Epithelial cell of esophagus (primary cell): ENCODE results near the gene TMEM41A.
A peak's percentile ranks its signal among the peaks of the same experiment; 100 is the strongest.

Experiments used
- DNase-seq: peaks from one replicate; pipeline ENCODE4 v3.0.0; 2010; ENCODE audit warnings: low read depth
- H3K4me3 ChIP-seq: 2 replicates; pipeline ENCODE4 v1.5.1; 2011; ENCODE audit warnings: mild to moderate bottlenecking, low read length, control low read depth
- TF ChIP-seq, protein P1 (sequence below): IDR thresholded peaks from 2 replicates; pipeline ENCODE4 v1.5.1; 2011; ENCODE audit warnings: low read depth, mild to moderate bottlenecking, low read length, control low read depth, inconsistent platforms; ENCODE audit not compliant: insufficient read depth; ENCODE audit errors: missing control alignments

The TMEM41A gene

DNA sequence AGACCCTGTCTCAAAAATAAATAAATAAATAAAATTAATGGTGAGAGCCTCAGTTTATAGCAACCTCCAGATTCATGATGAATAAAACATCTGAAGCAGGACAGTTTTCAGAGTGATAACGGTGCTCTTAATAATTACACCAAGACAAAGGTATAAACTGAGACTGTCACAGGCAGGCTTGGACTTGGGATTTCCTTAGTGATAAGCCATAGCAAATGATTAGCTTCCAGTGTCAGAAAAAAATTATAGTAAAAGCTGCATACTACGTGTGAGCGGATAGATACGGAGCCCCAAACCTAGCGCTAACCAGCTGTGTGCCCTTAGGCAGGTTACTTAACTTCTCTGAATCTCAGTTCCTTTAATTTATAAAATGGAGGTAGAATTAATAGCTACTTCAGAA, 32.0 kb upstream of the TMEM41A start:
- DNase-seq: no peak
- no peak overlapping the region for H3K4me3 ChIP-seq
- TF ChIP-seq, protein P1, sequence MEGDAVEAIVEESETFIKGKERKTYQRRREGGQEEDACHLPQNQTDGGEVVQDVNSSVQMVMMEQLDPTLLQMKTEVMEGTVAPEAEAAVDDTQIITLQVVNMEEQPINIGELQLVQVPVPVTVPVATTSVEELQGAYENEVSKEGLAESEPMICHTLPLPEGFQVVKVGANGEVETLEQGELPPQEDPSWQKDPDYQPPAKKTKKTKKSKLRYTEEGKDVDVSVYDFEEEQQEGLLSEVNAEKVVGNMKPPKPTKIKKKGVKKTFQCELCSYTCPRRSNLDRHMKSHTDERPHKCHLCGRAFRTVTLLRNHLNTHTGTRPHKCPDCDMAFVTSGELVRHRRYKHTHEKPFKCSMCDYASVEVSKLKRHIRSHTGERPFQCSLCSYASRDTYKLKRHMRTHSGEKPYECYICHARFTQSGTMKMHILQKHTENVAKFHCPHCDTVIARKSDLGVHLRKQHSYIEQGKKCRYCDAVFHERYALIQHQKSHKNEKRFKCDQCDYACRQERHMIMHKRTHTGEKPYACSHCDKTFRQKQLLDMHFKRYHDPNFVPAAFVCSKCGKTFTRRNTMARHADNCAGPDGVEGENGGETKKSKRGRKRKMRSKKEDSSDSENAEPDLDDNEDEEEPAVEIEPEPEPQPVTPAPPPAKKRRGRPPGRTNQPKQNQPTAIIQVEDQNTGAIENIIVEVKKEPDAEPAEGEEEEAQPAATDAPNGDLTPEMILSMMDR: no peak

DNA sequence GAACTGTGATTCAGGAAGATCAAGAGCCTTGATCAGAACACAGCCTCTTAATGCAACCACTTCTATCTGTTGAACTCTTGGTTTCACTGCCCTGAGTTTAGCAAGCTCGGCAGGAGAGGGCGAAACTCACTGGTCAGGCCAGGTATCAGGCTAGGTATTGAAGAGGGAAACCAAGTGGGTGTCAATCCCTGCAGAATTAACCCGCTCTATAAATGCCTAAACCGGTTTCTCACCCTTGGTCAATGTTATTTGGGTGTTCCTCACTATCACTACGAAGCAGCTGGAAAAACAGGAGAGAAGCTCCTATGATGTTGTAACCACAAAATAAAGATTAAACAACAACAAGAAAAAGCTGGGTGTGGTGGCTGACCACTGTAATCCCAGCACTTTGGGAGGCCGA, 29.7 kb upstream of the TMEM41A start:
- TF ChIP-seq, protein P1: no peak
- no peak overlapping the region for H3K4me3 ChIP-seq
- peak; percentile 49 for DNase-seq

DNA sequence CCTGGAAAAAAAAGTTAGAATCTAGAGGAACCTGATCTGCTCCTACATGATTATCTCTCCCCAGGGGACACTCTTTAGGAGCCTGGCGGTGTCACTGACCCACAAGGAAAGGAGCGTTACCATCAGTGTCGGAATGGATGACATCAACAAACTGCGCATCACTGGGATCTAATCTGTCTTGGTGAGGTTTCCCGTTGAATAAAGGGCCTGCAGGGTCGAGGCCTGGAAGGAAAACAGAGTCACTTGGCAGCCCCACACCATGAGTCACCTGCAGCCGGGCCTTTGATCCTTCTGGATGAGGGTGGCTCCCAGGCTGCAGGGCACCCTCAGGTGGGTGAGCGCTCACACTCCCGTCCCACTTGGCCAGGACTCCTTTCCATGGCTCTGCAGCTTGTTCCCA, 28.5 kb upstream of the TMEM41A start:
- TF ChIP-seq, protein P1: no peak
- DNase-seq: no peak
- H3K4me3 ChIP-seq: no peak overlapping the region

GRCh38 chr3:185526349-185526951, 27.6 kb upstream of the TMEM41A start:
- no peak for DNase-seq
- TF ChIP-seq, protein P1: no peak
- no peak overlapping the region for H3K4me3 ChIP-seq

DNA sequence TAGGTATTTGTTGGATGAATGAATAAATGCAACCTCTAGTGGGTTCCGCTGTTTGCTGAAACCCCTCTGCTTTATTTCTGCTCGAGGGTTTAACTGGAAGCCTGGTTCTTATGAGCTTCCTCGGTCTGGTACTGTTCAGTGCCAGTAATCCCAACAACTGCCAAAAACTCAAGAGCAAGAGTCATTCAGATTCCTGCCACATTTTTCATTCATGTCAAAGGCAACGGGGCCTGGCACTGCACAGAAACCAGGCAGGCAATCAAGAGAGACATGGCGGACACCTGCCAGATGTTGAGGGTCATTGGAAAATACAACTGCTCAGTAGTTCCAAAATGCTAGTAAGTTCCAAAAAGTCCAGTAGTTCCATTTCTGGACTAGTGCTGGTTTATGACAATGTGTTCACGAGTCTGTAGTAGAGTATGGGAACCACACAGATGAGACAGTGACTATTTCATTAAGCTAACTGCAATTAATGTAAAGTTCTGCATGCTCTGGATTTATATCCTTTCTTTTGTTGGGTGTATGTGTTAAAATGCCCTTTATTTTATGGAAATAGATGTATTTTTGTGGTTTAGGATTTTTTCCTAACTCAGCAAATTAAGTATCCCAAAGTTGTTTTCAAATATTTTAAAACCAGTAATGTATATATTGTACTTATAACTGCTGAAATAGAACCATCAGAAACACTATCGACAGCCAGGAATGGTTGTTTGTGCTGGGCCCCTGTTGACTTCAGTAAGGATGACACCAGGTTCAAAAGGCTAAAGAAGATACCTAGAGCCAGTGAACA, 22.7 kb upstream of the TMEM41A start:
- DNase-seq: no peak
- TF ChIP-seq, protein P1: no peak
- no peak overlapping the region for H3K4me3 ChIP-seq

GRCh38 chr3:185519021-185519420, 20.2 kb upstream of the TMEM41A start:
- TF ChIP-seq, protein P1: no peak
- H3K4me3 ChIP-seq: no peak overlapping the region
- DNase-seq: peak; percentile 56
